ENCODE results near the gene ZNF341. TPM values are rescaled to one million over a fixed set of nuclear protein-coding genes. Genes with fewer than 3 reads are reported as not detected.

Gene ZNF341
- total RNA-seq, 2 donors from 2014 or later: 1.8 to 2.3 TPM

DNA sequence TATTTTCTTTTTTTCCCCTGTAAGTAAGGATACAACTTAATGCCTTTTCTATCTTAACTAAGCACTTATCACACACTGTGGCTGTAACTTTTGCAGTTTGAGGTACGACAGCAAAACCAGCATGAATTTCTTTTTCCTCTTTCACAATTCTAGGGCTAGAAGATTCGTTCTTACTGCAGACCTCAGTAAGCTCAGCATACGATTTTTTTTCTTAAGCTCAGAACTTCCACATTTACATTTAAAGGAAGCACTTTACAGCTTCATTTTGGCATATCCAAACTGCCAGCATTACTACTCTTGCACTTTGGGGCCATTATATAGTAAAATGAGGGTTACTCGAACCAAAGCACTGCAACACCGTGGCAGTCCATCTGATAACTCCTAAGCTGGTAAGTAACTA, 78.5 kb downstream of the ZNF341 start:
- peaks cover 11 to 33% of the 10 kb centered on the region in 2 donors for H3K4me1 ChIP-seq (ENCODE audit: control insufficient read depth in 1 of 2, low read depth in 2 of 2)
- H3K9me3 ChIP-seq: no peaks in the 10 kb centered on the region
- no peak overlapping the region for H3K27ac ChIP-seq
- no peaks in the 10 kb centered on the region for H3K27me3 ChIP-seq (replicated peaks; ENCODE audit: insufficient read depth)
- DNase-seq (ENCODE audit: low spot score) (no peak), ATAC-seq (ENCODE audit: insufficient number of reproducible peaks, low FRiP score, low read depth) (no peak)
- no peak overlapping the region for H3K4me3 ChIP-seq
- H3K36me3 ChIP-seq: no peaks in the 10 kb centered on the region
- TF ChIP-seq, protein P1, sequence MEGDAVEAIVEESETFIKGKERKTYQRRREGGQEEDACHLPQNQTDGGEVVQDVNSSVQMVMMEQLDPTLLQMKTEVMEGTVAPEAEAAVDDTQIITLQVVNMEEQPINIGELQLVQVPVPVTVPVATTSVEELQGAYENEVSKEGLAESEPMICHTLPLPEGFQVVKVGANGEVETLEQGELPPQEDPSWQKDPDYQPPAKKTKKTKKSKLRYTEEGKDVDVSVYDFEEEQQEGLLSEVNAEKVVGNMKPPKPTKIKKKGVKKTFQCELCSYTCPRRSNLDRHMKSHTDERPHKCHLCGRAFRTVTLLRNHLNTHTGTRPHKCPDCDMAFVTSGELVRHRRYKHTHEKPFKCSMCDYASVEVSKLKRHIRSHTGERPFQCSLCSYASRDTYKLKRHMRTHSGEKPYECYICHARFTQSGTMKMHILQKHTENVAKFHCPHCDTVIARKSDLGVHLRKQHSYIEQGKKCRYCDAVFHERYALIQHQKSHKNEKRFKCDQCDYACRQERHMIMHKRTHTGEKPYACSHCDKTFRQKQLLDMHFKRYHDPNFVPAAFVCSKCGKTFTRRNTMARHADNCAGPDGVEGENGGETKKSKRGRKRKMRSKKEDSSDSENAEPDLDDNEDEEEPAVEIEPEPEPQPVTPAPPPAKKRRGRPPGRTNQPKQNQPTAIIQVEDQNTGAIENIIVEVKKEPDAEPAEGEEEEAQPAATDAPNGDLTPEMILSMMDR (IDR thresholded peaks at IDR 0.05): no peak

DNA sequence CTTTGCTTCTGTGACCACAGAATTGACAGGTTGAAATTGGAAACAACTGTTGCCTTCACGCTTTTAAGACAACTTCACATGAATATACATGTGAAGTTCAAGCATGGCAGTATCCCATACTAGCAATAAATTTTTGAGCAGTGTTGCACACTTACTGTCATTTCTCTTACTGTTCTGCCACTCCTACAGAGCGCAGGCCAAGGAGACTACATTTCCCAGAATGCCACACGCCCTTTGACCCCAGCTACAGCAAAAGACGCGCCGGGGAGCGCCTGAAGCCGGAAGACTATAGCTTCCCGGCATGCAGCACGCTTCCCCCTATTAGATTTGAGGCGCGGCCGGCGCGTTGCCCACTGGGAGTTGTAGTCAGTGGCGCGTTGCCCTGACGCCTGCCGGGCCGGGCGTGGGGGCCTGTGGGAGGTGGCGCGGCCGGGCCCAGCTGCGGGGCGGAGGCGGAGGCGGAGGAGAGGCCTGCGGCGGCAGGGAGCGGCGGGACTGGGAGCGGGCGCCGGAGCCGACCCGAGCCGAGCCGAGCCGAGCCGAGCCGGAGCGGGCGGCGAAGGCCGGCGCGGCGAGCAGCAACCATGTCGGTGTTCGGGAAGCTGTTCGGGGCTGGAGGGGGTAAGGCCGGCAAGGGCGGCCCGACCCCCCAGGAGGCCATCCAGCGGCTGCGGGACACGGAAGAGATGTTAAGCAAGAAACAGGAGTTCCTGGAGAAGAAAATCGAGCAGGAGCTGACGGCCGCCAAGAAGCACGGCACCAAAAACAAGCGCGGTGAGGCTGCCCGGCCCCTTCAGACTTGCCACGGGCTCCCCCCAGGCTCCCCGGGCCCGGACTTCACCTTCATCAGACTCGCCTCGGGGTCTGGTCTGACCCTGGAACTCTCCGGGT, 79.3 kb downstream of the ZNF341 start, which contains the start of gene CHMP4B:
CHMP4B (plus strand) TSS at position 464 of the 891 bp plus-strand sequence; CDS start at position 585, 121 bp downstream.
- H3K36me3 ChIP-seq: no peaks in the 10 kb centered on the region
- peak within 1 kb of the TSS; percentile 92 to 96 for H3K27ac ChIP-seq
- no peaks in the 10 kb centered on the region for H3K27me3 ChIP-seq (replicated peaks; ENCODE audit: insufficient read depth)
- TF ChIP-seq, protein P1 (IDR thresholded peaks at IDR 0.05): no peak
- H3K4me1 ChIP-seq (ENCODE audit: control insufficient read depth in 1 of 2, low read depth in 2 of 2): peaks cover 16 to 33% of the 10 kb centered on the region in 2 donors
- H3K4me3 ChIP-seq: peak within 1 kb of the TSS; percentile 83
- DNase-seq (ENCODE audit: low spot score) (peak; percentile 99), ATAC-seq (ENCODE audit: insufficient number of reproducible peaks, low FRiP score, low read depth) (peak; percentile 87)
- H3K9me3 ChIP-seq: no peaks in the 10 kb centered on the region

DNA sequence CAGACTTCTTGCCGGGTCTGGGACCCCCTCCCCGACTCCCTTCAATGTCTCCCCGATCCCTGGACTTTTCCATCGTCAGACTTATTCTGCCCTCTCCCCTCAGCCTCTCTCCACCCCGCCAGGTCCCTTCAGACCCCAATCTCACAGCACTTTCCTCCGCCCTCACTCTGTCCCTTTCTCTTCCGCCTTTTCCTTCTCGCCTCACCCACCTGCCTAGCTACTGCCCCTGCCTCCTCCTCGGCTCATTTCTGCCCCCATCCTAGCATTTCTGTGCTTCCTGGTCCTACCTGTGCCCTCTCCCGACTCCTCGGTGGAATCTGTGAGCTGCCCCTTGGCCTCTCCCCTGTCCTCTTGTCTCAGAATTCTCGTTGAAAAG, 80.0 kb downstream of the ZNF341 start:
- Histone ChIP-seq H3K4me1 (ENCODE audit: control insufficient read depth in 1 of 2, low read depth in 2 of 2) (peaks cover 16 to 37% of the 10 kb centered on the region in 2 donors), H3K27ac (peak overlapping the region; percentile 92 to 96), H3K4me3 (peak overlapping the region; percentile 83), H3K9me3 (no peaks in the 10 kb centered on the region), H3K27me3 (replicated peaks; ENCODE audit: insufficient read depth) (no peaks in the 10 kb centered on the region), H3K36me3 (no peaks in the 10 kb centered on the region)
- ATAC-seq (ENCODE audit: insufficient number of reproducible peaks, low FRiP score, low read depth) (no peak), DNase-seq (ENCODE audit: low spot score) (no peak)
- TF ChIP-seq, protein P1 (IDR thresholded peaks at IDR 0.05): no peak

DNA sequence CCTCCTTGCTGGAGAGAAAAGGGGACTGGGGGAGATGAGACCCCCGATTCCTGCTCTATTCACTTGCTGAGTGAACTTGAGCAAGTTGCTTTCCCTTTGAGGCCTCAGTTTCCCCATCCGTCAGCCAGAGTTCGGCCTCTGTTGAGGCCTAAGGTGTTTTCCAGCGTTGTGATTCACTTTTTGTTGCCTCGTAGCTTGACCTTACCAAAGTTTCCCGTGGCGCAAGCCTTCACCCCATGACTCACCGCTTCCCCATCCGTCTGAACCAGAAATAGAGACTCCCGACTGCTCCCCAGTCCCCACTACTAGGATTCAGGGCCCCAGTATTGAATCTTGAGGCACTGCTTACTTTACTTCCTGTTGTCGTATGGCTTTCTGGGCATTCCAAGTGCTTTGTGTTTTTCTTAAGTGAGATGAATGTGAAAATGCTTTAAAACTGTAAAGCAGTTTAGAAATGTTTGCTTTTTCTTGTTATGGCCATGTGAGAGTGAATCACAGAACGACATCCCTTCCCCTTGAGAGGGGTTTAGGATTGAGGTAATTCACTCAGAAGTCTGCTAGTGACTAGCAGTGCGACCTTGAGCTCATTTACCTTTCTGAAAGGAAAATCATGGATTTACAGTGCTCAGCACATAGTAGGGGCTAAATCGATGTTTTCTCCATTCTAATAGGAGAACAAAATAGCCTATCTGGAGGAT, 80.5 kb downstream of the ZNF341 start:
- Histone ChIP-seq H3K9me3 (no peaks in the 10 kb centered on the region), H3K4me1 (ENCODE audit: control insufficient read depth in 1 of 2, low read depth in 2 of 2) (peaks cover 21 to 43% of the 10 kb centered on the region in 2 donors), H3K27me3 (replicated peaks; ENCODE audit: insufficient read depth) (no peaks in the 10 kb centered on the region), H3K4me3 (peak overlapping the region; percentile 83), H3K27ac (peak overlapping the region; percentile 92 to 96), H3K36me3 (no peaks in the 10 kb centered on the region)
- TF ChIP-seq, protein P1 (IDR thresholded peaks at IDR 0.05): no peak
- DNase-seq (ENCODE audit: low spot score) (peak; percentile 63), ATAC-seq (ENCODE audit: insufficient number of reproducible peaks, low FRiP score, low read depth) (peak; percentile 66)

DNA sequence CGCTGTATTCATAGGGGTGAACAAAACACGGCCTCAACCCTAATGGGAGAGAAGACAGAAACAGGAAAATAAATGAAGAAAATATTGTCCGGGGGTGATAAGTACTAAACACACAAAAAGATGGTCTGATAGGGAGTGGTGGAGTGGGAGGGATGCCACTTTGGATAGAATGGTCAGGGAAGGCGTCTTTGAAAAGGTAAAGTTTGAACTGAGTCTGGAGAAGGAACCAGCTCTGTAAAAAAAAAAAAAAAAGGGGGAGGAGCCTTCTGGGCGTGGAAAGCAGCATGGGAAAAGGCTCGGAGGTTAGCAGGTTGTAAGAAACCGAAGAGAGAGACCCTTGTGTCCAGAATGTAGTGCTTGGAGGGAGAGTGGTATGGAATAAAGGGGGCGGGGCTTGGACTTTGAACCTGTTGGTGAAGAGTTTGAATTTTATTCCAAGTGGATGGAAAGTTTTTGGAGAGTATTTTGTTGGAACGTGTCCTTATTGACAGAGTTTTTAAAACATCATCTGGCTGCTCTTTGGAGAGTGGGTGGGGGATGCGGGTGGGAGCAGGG, 81.2 kb downstream of the ZNF341 start:
- peaks cover 26 to 50% of the 10 kb centered on the region in 2 donors for H3K4me1 ChIP-seq (ENCODE audit: control insufficient read depth in 1 of 2, low read depth in 2 of 2)
- H3K4me3 ChIP-seq: peak overlapping the region; percentile 83
- peak overlapping the region; percentile 92 to 96 for H3K27ac ChIP-seq
- no peaks in the 10 kb centered on the region for H3K9me3 ChIP-seq
- TF ChIP-seq, protein P1 (IDR thresholded peaks at IDR 0.05): no peak
- DNase-seq (ENCODE audit: low spot score) (no peak), ATAC-seq (ENCODE audit: insufficient number of reproducible peaks, low FRiP score, low read depth) (no peak)
- H3K27me3 ChIP-seq (replicated peaks; ENCODE audit: insufficient read depth): no peaks in the 10 kb centered on the region
- H3K36me3 ChIP-seq: no peaks in the 10 kb centered on the region
